Left lobe of liver (tissue), 2 donors: Measurements from ENCODE around the gene MAPKAPK3. TPM values are rescaled to one million over a fixed set of nuclear protein-coding genes. Genes with fewer than 3 reads are reported as not detected.

ENCODE experiments used
- ATAC-seq: fragments of 200-7000 bp; cut with Tn5 transposase; one replicate; pipeline ENCODE4 v1.9.1; 2020; ENCODE audit warnings: mild to moderate bottlenecking, moderate library complexity
- DNase-seq: peaks from one replicate; pipeline ENCODE4 v3.0.0-alpha.2; 2020; ENCODE audit warnings: low spot score
- total RNA-seq: library from RNA; stranded (reverse); gene quantifications from one replicate; pipeline ENCODE4 v1.2.1, GENCODE V29; 2021
- donor health status: DM: no; HTN: no; CAD: no; lungs with moderate emphysema.
- donor health status: DM: no; HTN: yes; CAD: no.

MAPKAPK3 gene
- 16.1 TPM for total RNA-seq

- no peak for DNase-seq
Observed at GRCh38 chr3:50617096-50617791, at the start of gene MAPKAPK3. Gene MAPKAPK3 (plus strand): TSS chr3:50617151. CDS start chr3:50617566, 415 bp downstream.

GRCh38 chr3:50567386-50568167 is 49.4 kb upstream of the MAPKAPK3 start, which contains the start of gene C3orf18:
Gene C3orf18 (minus strand): TSS chr3:50567747. CDS start chr3:50565699, 2,048 bp downstream.
- ATAC-seq, result peak; percentile 67
- peak; percentile 90 for DNase-seq

More at GRCh38 chr3:50617096-50617791, at the start of gene MAPKAPK3:
- ATAC-seq, result peak; percentile 41

- peak; percentile 87 for ATAC-seq
- DNase-seq, result peak; percentile 98
Observed at GRCh38 chr3:50568947-50569749, 47.8 kb upstream of the MAPKAPK3 start, which contains the start of gene HEMK1. Gene HEMK1 (plus strand): TSS chr3:50569522. CDS start chr3:50571105, 1,583 bp downstream.

GRCh38 chr3:50570508-50571279 is 46.3 kb upstream of the MAPKAPK3 start:
- DNase-seq, result no peak

GRCh38 chr3:50571486-50571885 is 45.5 kb upstream of the MAPKAPK3 start:
- DNase-seq (no peak), ATAC-seq (no peak)

More at GRCh38 chr3:50570508-50571279, 46.3 kb upstream of the MAPKAPK3 start:
- no peak for ATAC-seq

GRCh38 chr3:50572158-50572557 is 44.8 kb upstream of the MAPKAPK3 start:
- DNase-seq (peak; percentile 84), ATAC-seq (peak; percentile 66)

- ATAC-seq, result no peak
- DNase-seq, result no peak
Observed at GRCh38 chr3:50572801-50573371, 44.1 kb upstream of the MAPKAPK3 start.

- no peak for ATAC-seq
- no peak for DNase-seq
Observed at GRCh38 chr3:50573566-50574443, 43.1 kb upstream of the MAPKAPK3 start.

GRCh38 chr3:50574444-50574831 is 42.5 kb upstream of the MAPKAPK3 start:
- DNase-seq (no peak), ATAC-seq (no peak)

- ATAC-seq, result no peak
- no peak for DNase-seq
Observed at GRCh38 chr3:50575372-50575771, 41.6 kb upstream of the MAPKAPK3 start.

- DNase-seq (no peak), ATAC-seq (no peak)
Observed at GRCh38 chr3:50577348-50577747, 39.6 kb upstream of the MAPKAPK3 start.

- DNase-seq (peak; percentile 90), ATAC-seq (peak; percentile 72)
Observed at GRCh38 chr3:50580683-50581458, 36.1 kb upstream of the MAPKAPK3 start.

GRCh38 chr3:50581459-50581842 is 35.5 kb upstream of the MAPKAPK3 start:
- ATAC-seq (peak; percentile 30), DNase-seq (no peak)

GRCh38 chr3:50582083-50582482 is 34.9 kb upstream of the MAPKAPK3 start:
- DNase-seq (peak; percentile 84), ATAC-seq (peak; percentile 50)

GRCh38 chr3:50583897-50584296 is 33.1 kb upstream of the MAPKAPK3 start:
- DNase-seq (peak; percentile 97), ATAC-seq (peak; percentile 34)

- no peak for DNase-seq
- no peak for ATAC-seq
Observed at GRCh38 chr3:50584391-50584790, 32.6 kb upstream of the MAPKAPK3 start.

GRCh38 chr3:50585919-50586762 is 30.8 kb upstream of the MAPKAPK3 start:
- no peak for DNase-seq

More at GRCh38 chr3:50585919-50586762, 30.8 kb upstream of the MAPKAPK3 start:
- ATAC-seq, result no peak
